Thyroid gland (tissue), 4 donors: ENCODE measurements around the gene INSL3. TPM values are rescaled to one million over a fixed set of nuclear protein-coding genes. Genes with fewer than 3 reads are reported as not detected.

Experiments used
- DNase-seq, 2 donors: peaks; one replicate each; pipeline ENCODE4 v3.0.0-alpha.2; 2019
- H3K27ac ChIP-seq, 3 donors: fragments of 200-600 bp; sonication (generic); 1 replicate in 2 of 3; 2 replicates in 1 of 3; pipeline ENCODE4 v1.5.1; 2016 to 2019; ENCODE audit warnings: mild to moderate bottlenecking in 1 of 3, moderate library complexity in 1 of 3
- H3K27me3 ChIP-seq: fragments of 200-600 bp; sonication (generic); one replicate; pipeline ENCODE4 v1.5.1; 2019
- H3K36me3 ChIP-seq, 2 donors: fragments of 200-600 bp; sonication (generic); one replicate each; pipeline ENCODE4 v1.5.1; 2016 to 2019
- H3K4me1 ChIP-seq, 2 donors: fragments of 200-600 bp; sonication (generic); one replicate each; pipeline ENCODE4 v1.5.1; 2017 to 2019
- H3K4me3 ChIP-seq, 3 donors: fragments of 200-600 bp; sonication (generic); replicated peaks in 1 of 3; 1 replicate in 2 of 3; 2 replicates in 1 of 3; pipeline ENCODE4 v1.5.1; 2016; ENCODE audit warnings: mild to moderate bottlenecking in 1 of 3
- H3K9me3 ChIP-seq: fragments of 200-600 bp; sonication (generic); one replicate; pipeline ENCODE4 v1.5.1; 2017
- CTCF ChIP-seq, 6 experiments: fragments of 200-600 bp in 3 of 6; fragments of 450-650 bp in 3 of 6; sonication (generic) in 3 of 6; IDR thresholded peaks; one replicate each; pipeline ENCODE4 v1.5.1; 2016 to 2019; ENCODE audit warnings: antibody characterized with exemption in 6 of 6, mild to moderate bottlenecking in 2 of 6, inconsistent platforms in 1 of 6, moderate library complexity in 1 of 6
- POLR2A ChIP-seq, 2 donors: fragments of 450-650 bp; IDR thresholded peaks; one replicate each; pipeline ENCODE4 v1.6.1; 2017; ENCODE audit warnings: antibody characterized with exemption in 2 of 2, mild to moderate bottlenecking in 2 of 2, moderate library complexity in 1 of 2
- WGBS, 2 donors: methylation state at CpG; one replicate each; pipeline ENCODE4 v1.1.5; 2017; 5-methylcytosine and 5-hydroxymethylcytosine counted together
- intact Hi-C: fragments of 100-400 bp; cut with DNase I; formaldehyde crosslinking; loops from one replicate; pipeline ENCODE4 v1.15.1; 2023
- total RNA-seq, 4 donors: library from RNA; depleted of rRNA; stranded (reverse); fragments of >200 nt; gene quantifications; one replicate each; pipeline ENCODE4 v1.2.3, GENCODE V29; 2016

INSL3 gene
- total RNA-seq, 4 donors from 2014 or later = 0.89 to 0.94 TPM; not detected in 2

- WGBS, 2 donors = 15 to 17% methylated on average over 10 to 22 of the region's 30 CpGs
- no peak overlapping the region for H3K27ac ChIP-seq
- H3K4me3 ChIP-seq = no peak overlapping the region
- intact Hi-C loops = no loop called here
- DNase-seq = no peak
- H3K4me1 ChIP-seq = peaks cover 3 to 8% of the 10 kb centered on the region in 2 donors
- no peaks in the 10 kb centered on the region for H3K27me3 ChIP-seq
- H3K36me3 ChIP-seq = no peaks in the 10 kb centered on the region
- no peaks in the 10 kb centered on the region for H3K9me3 ChIP-seq
- TF ChIP-seq CTCF (IDR thresholded peaks at IDR 0.05) = no peak
- TF ChIP-seq POLR2A (IDR thresholded peaks at IDR 0.05) = no peak
These were observed 20.1 kb upstream of the INSL3 start for GRCh38 chr19:17841371-17841809.

- no peaks in the 10 kb centered on the region for H3K9me3 ChIP-seq
- H3K4me1 ChIP-seq = peaks cover 3 to 8% of the 10 kb centered on the region in 2 donors
- no peak for DNase-seq
- H3K4me3 ChIP-seq = no peak overlapping the region
- intact Hi-C loops = no loop called here
- H3K36me3 ChIP-seq = no peaks in the 10 kb centered on the region
- no peak overlapping the region for H3K27ac ChIP-seq
- no peaks in the 10 kb centered on the region for H3K27me3 ChIP-seq
- TF ChIP-seq CTCF (IDR thresholded peaks at IDR 0.05) (no peak), POLR2A (IDR thresholded peaks at IDR 0.05) (no peak)
- 85 to 91% methylated on average over 6 of the region's 6 CpGs for WGBS, 2 donors
These were observed 18.7 kb upstream of the INSL3 start for GRCh38 chr19:17840019-17840418.

GRCh38 chr19:17837972-17838371, 16.7 kb upstream of the INSL3 start:
- H3K4me1 ChIP-seq = peaks cover 3 to 8% of the 10 kb centered on the region in 2 donors
- no peak for TF ChIP-seq POLR2A (IDR thresholded peaks at IDR 0.05)
- TF ChIP-seq CTCF (IDR thresholded peaks at IDR 0.05) = no peak
- no peak overlapping the region for H3K27ac ChIP-seq
- H3K4me3 ChIP-seq = no peak overlapping the region
- H3K36me3 ChIP-seq = no peaks in the 10 kb centered on the region
- intact Hi-C loops = no loop called here
- WGBS, 2 donors = 83 to 93% methylated on average over 7 of the region's 7 CpGs
- H3K27me3 ChIP-seq = no peaks in the 10 kb centered on the region
- no peak for DNase-seq
- H3K9me3 ChIP-seq = no peaks in the 10 kb centered on the region

- intact Hi-C loops = no loop called here
- H3K27me3 ChIP-seq = peaks cover under 1% of the 10 kb centered on the region
These were observed 15.2 kb upstream of the INSL3 start for GRCh38 chr19:17836530-17836929.

More at GRCh38 chr19:17836530-17836929, 15.2 kb upstream of the INSL3 start:
- 62 to 67% methylated on average over 4 of the region's 4 CpGs for WGBS, 2 donors
- H3K27ac ChIP-seq = no peak overlapping the region
- no peak for TF ChIP-seq CTCF (IDR thresholded peaks at IDR 0.05)
- no peak for TF ChIP-seq POLR2A (IDR thresholded peaks at IDR 0.05)
- no peak overlapping the region for H3K4me3 ChIP-seq
- no peaks in the 10 kb centered on the region for H3K36me3 ChIP-seq
- no peaks in the 10 kb centered on the region for H3K4me1 ChIP-seq
- no peaks in the 10 kb centered on the region for H3K9me3 ChIP-seq
- DNase-seq = no peak
